HEK293 (cell line): Measurements from ENCODE around the gene KIAA1671.

ENCODE experiments used
- MEIS1 ChIP-seq: sonication (generic); formaldehyde crosslinking; IDR thresholded peaks from 2 replicates; pipeline ENCODE4 v1.8.1; 2022; ENCODE audit warnings: missing genetic modification reagents, mild to moderate bottlenecking, borderline replicate concordance
- SALL2 ChIP-seq: fragments of 450-650 bp; formaldehyde crosslinking; IDR thresholded peaks from 2 replicates; pipeline ENCODE4 v1.5.0; 2017; ENCODE audit warnings: missing biosample characterization, mild to moderate bottlenecking, missing genetic modification characterization, borderline replicate concordance
- SCRT2 ChIP-seq: fragments of 450-650 bp; formaldehyde crosslinking; IDR thresholded peaks from 2 replicates; pipeline ENCODE4 v1.5.1; 2016; ENCODE audit warnings: missing biosample characterization, missing genetic modification characterization
- ZBTB7A ChIP-seq: fragments of 450-650 bp; formaldehyde crosslinking; IDR thresholded peaks from 2 replicates; pipeline ENCODE4 v1.5.1; 2016; ENCODE audit warnings: low read depth, missing biosample characterization, missing genetic modification characterization
- ZNF10 ChIP-seq: fragments of 450-650 bp; formaldehyde crosslinking; IDR thresholded peaks from 2 replicates; pipeline ENCODE4 v1.5.1; 2017; ENCODE audit warnings: missing biosample characterization, missing genetic modification characterization
- ZNF311 ChIP-seq: fragments of 450-650 bp; formaldehyde crosslinking; IDR thresholded peaks from 2 replicates; pipeline ENCODE4 v1.5.1; 2017; ENCODE audit warnings: missing biosample characterization, missing genetic modification characterization, borderline replicate concordance
- ZNF776 ChIP-seq: fragments of 450-650 bp; formaldehyde crosslinking; IDR thresholded peaks from 2 replicates; pipeline ENCODE4 v1.5.0; 2017; ENCODE audit warnings: missing biosample characterization, missing genetic modification characterization, borderline replicate concordance
- ZNF830 ChIP-seq: fragments of 450-650 bp; IDR thresholded peaks from 2 replicates; pipeline ENCODE4 v1.5.0; 2018; ENCODE audit warnings: missing biosample characterization, missing genetic modification characterization, low read depth, mild to moderate bottlenecking, moderate library complexity
- TF ChIP-seq, protein P1 (sequence below): fragments of 450-650 bp; formaldehyde crosslinking; IDR thresholded peaks from 2 replicates; pipeline ENCODE4 v1.5.1; 2016; ENCODE audit warnings: missing biosample characterization, missing genetic modification characterization
- TF ChIP-seq, protein P2 (sequence below): fragments of 450-650 bp; formaldehyde crosslinking; IDR thresholded peaks from 2 replicates; pipeline ENCODE4 v1.5.1; 2016; ENCODE audit warnings: missing biosample characterization, missing genetic modification characterization
- TF ChIP-seq, protein P3 (sequence below): fragments of 450-650 bp; formaldehyde crosslinking; IDR thresholded peaks from 2 replicates; pipeline ENCODE4 v1.5.1; 2016; ENCODE audit warnings: missing biosample characterization, missing genetic modification characterization
- TF ChIP-seq, protein P4 (sequence below): fragments of 450-650 bp; formaldehyde crosslinking; IDR thresholded peaks from 2 replicates; pipeline ENCODE4 v1.5.1; 2016; ENCODE audit warnings: missing biosample characterization, missing genetic modification characterization, low read depth

DNA sequence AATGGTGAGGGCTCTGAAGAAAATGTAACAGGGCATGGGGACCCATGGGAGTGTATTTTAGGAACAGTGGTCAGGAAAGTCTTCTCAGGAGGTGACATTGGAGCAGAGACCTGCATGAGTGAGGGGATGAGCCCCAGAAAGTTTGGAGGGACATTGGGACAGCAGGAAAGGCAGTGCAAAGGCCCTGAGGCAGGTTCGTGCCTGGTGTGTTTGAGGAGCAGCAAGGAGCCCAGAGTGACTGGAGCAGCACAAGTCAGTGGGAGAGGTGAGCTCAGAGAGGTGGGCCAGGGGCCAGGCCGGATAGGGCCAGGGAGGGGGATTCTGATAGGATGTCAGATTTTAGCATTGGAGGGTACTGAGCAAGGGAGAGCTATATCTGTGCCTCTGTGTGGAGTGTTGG is 167.1 kb downstream of the KIAA1671 start:
- TF ChIP-seq ZBTB7A (tag by site-specific recombination) (no peak), ZNF776 (tag by site-specific recombination) (no peak), SCRT2 (tag by site-specific recombination) (no peak), ZNF830 (tag by site-specific recombination) (no peak), SALL2 (tag by site-specific recombination) (no peak), MEIS1 (CRISPR knock-in tag) (no peak), ZNF10 (no peak), ZNF311 (no peak)
- TF ChIP-seq, protein P1, sequence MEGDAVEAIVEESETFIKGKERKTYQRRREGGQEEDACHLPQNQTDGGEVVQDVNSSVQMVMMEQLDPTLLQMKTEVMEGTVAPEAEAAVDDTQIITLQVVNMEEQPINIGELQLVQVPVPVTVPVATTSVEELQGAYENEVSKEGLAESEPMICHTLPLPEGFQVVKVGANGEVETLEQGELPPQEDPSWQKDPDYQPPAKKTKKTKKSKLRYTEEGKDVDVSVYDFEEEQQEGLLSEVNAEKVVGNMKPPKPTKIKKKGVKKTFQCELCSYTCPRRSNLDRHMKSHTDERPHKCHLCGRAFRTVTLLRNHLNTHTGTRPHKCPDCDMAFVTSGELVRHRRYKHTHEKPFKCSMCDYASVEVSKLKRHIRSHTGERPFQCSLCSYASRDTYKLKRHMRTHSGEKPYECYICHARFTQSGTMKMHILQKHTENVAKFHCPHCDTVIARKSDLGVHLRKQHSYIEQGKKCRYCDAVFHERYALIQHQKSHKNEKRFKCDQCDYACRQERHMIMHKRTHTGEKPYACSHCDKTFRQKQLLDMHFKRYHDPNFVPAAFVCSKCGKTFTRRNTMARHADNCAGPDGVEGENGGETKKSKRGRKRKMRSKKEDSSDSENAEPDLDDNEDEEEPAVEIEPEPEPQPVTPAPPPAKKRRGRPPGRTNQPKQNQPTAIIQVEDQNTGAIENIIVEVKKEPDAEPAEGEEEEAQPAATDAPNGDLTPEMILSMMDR (tag by site-specific recombination): no peak
- TF ChIP-seq, protein P2, sequence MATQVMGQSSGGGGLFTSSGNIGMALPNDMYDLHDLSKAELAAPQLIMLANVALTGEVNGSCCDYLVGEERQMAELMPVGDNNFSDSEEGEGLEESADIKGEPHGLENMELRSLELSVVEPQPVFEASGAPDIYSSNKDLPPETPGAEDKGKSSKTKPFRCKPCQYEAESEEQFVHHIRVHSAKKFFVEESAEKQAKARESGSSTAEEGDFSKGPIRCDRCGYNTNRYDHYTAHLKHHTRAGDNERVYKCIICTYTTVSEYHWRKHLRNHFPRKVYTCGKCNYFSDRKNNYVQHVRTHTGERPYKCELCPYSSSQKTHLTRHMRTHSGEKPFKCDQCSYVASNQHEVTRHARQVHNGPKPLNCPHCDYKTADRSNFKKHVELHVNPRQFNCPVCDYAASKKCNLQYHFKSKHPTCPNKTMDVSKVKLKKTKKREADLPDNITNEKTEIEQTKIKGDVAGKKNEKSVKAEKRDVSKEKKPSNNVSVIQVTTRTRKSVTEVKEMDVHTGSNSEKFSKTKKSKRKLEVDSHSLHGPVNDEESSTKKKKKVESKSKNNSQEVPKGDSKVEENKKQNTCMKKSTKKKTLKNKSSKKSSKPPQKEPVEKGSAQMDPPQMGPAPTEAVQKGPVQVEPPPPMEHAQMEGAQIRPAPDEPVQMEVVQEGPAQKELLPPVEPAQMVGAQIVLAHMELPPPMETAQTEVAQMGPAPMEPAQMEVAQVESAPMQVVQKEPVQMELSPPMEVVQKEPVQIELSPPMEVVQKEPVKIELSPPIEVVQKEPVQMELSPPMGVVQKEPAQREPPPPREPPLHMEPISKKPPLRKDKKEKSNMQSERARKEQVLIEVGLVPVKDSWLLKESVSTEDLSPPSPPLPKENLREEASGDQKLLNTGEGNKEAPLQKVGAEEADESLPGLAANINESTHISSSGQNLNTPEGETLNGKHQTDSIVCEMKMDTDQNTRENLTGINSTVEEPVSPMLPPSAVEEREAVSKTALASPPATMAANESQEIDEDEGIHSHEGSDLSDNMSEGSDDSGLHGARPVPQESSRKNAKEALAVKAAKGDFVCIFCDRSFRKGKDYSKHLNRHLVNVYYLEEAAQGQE: no peak
- TF ChIP-seq, protein P3, sequence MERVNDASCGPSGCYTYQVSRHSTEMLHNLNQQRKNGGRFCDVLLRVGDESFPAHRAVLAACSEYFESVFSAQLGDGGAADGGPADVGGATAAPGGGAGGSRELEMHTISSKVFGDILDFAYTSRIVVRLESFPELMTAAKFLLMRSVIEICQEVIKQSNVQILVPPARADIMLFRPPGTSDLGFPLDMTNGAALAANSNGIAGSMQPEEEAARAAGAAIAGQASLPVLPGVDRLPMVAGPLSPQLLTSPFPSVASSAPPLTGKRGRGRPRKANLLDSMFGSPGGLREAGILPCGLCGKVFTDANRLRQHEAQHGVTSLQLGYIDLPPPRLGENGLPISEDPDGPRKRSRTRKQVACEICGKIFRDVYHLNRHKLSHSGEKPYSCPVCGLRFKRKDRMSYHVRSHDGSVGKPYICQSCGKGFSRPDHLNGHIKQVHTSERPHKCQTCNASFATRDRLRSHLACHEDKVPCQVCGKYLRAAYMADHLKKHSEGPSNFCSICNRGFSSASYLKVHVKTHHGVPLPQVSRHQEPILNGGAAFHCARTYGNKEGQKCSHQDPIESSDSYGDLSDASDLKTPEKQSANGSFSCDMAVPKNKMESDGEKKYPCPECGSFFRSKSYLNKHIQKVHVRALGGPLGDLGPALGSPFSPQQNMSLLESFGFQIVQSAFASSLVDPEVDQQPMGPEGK (tag by site-specific recombination): no peak
- TF ChIP-seq, protein P4, sequence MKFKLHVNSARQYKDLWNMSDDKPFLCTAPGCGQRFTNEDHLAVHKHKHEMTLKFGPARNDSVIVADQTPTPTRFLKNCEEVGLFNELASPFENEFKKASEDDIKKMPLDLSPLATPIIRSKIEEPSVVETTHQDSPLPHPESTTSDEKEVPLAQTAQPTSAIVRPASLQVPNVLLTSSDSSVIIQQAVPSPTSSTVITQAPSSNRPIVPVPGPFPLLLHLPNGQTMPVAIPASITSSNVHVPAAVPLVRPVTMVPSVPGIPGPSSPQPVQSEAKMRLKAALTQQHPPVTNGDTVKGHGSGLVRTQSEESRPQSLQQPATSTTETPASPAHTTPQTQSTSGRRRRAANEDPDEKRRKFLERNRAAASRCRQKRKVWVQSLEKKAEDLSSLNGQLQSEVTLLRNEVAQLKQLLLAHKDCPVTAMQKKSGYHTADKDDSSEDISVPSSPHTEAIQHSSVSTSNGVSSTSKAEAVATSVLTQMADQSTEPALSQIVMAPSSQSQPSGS (tag by site-specific recombination): no peak
